Activated CD8-positive, alpha-beta memory T cell treated with anti-CD3 and anti-CD28 coated beads, Interleukin-2, amount 50 U/mL, for 48 hours (primary cell): ENCODE results near the gene ATP8B2.
"Not testable (repeated sequence)": the region's sequence is repeated elsewhere in the genome, so short reads cannot be mapped to it uniquely, and the experiment has no call there.

ENCODE experiments used
- DNase-seq: peaks from one replicate; pipeline ENCODE4 v3.0.0-alpha.2; 2020

The ATP8B2 gene, protein sequence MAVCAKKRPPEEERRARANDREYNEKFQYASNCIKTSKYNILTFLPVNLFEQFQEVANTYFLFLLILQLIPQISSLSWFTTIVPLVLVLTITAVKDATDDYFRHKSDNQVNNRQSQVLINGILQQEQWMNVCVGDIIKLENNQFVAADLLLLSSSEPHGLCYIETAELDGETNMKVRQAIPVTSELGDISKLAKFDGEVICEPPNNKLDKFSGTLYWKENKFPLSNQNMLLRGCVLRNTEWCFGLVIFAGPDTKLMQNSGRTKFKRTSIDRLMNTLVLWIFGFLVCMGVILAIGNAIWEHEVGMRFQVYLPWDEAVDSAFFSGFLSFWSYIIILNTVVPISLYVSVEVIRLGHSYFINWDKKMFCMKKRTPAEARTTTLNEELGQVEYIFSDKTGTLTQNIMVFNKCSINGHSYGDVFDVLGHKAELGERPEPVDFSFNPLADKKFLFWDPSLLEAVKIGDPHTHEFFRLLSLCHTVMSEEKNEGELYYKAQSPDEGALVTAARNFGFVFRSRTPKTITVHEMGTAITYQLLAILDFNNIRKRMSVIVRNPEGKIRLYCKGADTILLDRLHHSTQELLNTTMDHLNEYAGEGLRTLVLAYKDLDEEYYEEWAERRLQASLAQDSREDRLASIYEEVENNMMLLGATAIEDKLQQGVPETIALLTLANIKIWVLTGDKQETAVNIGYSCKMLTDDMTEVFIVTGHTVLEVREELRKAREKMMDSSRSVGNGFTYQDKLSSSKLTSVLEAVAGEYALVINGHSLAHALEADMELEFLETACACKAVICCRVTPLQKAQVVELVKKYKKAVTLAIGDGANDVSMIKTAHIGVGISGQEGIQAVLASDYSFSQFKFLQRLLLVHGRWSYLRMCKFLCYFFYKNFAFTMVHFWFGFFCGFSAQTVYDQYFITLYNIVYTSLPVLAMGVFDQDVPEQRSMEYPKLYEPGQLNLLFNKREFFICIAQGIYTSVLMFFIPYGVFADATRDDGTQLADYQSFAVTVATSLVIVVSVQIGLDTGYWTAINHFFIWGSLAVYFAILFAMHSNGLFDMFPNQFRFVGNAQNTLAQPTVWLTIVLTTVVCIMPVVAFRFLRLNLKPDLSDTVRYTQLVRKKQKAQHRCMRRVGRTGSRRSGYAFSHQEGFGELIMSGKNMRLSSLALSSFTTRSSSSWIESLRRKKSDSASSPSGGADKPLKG

GRCh38 chr1:154324669-154325582 is at the start of gene ATP8B2:
Gene ATP8B2 (plus strand): TSS chr1:154325525. CDS start chr1:154328142, 2,617 bp downstream.
- DNase-seq, result peak; percentile 91

- DNase-seq, result no peak
Measured at GRCh38 chr1:154276797-154277196, 48.5 kb upstream of the ATP8B2 start.

- not testable (repeated sequence) for DNase-seq
Measured at GRCh38 chr1:154287591-154287990, 37.7 kb upstream of the ATP8B2 start.

- no peak for DNase-seq
Measured at GRCh38 chr1:154288661-154289060, 36.7 kb upstream of the ATP8B2 start.

- no peak for DNase-seq
Measured at GRCh38 chr1:154290921-154291320, 34.4 kb upstream of the ATP8B2 start.

- no peak for DNase-seq
Measured at GRCh38 chr1:154295408-154296235, 29.7 kb upstream of the ATP8B2 start.

DNA sequence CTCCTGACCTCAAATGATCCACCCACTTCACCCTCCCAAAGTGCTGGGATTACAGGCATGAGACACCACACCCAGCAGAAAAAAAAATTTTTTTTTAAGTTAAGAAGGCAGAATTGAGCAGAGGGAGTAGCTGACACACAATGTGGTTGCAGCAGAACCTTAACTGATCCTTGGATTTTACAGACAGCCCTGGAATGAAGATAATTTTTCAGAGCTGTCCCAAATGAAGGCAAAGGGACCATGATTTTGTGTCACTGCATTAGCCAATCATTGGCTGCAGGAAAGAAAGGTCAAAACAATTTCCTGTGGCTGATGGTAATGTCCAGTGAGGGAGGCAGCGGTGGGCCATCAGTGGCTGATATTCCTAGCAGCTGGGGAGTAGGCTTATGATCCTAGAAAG is 23.7 kb upstream of the ATP8B2 start:
- DNase-seq, result no peak

GRCh38 chr1:154304664-154305337 is 20.5 kb upstream of the ATP8B2 start:
- DNase-seq, result peak; percentile 73

DNA sequence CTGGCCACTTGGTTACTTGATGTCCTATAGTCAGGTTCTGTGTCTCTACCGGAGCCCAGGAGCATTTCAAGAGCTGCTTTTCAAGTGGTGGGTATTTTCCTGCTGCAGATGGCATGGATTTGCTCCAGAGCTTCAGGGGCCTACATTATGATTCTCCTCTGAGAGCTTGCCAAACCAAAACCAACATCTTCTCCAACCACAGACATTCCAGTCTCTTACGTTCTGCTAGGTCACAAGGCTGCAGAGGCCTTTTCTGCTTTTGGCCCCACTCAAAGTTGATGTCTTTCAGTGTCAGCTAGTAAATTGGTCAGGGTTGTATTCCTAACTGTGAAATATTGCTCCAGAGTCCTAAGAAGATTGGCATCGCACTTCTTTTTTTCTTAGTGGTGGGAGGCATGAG is 19.2 kb upstream of the ATP8B2 start:
- no peak for DNase-seq

DNA sequence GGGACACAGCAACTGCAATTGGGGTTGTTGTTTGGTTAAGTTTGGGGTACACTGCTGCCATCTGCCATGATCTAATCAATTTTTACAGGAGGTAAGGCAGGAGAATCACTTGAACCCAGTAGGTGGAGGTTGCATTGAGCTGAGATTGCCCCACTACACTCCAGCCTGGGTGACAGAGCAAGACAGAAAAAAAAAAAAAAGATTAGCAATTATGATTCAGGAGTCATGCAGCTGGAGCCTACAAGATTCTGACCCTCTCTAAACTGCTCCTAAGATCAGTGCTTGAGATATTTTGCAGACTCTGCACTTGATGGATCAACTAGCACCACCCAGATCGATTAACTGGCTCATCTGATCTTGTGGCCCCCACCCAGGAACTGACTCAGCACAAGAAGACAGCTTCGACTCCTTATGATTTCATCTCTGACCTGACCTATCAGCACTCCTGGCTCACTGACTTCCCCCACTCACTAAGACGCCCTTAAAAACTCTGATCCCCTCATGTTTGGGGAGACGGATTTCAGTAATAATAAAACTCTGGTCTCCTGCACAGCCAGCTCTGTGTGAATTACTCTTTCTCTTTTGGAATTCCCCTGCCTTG is 17.6 kb upstream of the ATP8B2 start:
- DNase-seq, result not testable (repeated sequence)

DNA sequence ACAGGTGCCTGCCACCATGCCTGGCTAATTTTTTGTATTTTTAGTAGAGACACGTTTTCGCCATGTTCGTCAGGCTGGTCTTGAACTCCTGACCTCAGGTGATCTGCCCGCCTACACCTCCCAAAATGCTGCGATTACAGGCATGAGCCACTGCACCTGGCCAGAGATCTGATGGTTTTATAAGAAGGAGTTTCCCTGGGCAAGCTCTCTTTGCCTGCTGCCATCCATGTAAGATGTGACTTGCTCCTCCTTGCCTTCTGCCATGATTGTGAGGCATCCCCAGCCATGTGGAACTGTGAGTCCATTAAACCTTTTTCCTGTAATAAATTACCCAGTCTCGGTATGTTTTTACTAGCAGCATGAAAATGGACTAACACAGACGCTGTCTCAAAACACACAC is 16.2 kb upstream of the ATP8B2 start:
- not testable (repeated sequence) for DNase-seq

GRCh38 chr1:154312229-154313065 is 12.9 kb upstream of the ATP8B2 start:
- DNase-seq, result not testable (repeated sequence)

DNA sequence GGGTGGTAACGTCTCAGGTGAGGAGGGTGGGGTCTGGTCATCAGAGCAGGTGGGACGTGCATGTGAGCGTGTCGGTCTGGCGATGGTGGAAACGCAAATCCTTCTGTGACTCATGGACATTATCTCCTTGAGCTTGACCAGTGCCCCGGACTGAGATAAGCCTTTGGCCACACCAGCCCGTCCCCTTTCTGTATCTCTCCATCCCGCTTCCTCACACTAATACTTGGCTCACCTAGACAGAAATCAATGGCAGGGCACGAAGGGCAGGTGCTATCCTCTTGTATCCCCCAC is 12.3 kb upstream of the ATP8B2 start:
- DNase-seq, result no peak

- not testable (repeated sequence) for DNase-seq
Measured at GRCh38 chr1:154314226-154314625, 11.1 kb upstream of the ATP8B2 start.

DNA sequence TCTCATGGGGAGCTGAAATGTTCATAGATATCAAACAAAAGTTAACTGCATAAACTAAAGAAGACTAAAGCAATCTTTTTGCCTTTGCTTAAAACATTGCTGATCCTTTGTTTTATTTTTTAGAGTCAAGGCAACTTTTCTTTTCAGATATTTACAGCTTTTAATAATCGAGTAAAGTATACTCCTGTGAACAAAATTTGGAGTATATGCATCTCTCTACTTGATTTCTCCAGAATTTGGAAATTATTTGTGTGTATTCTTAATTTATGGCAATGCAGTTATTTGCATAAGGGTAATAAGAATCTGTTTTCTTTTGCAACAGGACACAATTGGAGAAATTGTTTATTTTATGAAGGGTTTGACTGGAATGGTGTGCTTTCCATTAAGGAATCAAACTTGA is 8.6 kb upstream of the ATP8B2 start:
- no peak for DNase-seq

GRCh38 chr1:154318386-154318785 is 6.9 kb upstream of the ATP8B2 start:
- DNase-seq, result no peak

GRCh38 chr1:154320882-154321608 is 4.3 kb upstream of the ATP8B2 start, which contains the start of gene AQP10:
Gene AQP10 (plus strand): TSS chr1:154321093. CDS start chr1:154321156, 63 bp downstream.
- DNase-seq, result no peak

GRCh38 chr1:154321609-154321934 is 3.8 kb upstream of the ATP8B2 start:
- DNase-seq, result not testable (repeated sequence)

GRCh38 chr1:154323493-154323892 is 1.8 kb upstream of the ATP8B2 start:
- no peak for DNase-seq
